AG04450 (cell line): ENCODE measurements around the gene FALEC. TPM values are rescaled to one million over a fixed set of nuclear protein-coding genes. Genes with fewer than 3 reads are reported as not detected.
A peak's percentile ranks its signal among the peaks of the same experiment; 100 is the strongest.
"Not testable (repeated sequence)": the region's sequence is repeated elsewhere in the genome, so short reads cannot be mapped to it uniquely, and the experiment has no call there.

Experiments used
- CTCF ChIA-PET: fragments of 300-600, 350-600 bp; formaldehyde crosslinking; extraction: SDS; loops from one replicate; lab custom pipeline; 2022; ENCODE audit warnings: antibody characterized with exemption, inconsistent platforms; lab: Charles Lee
- POLR2A ChIA-PET: fragments of 350-600 bp; formaldehyde crosslinking; extraction: SDS; loops from one replicate; lab custom pipeline; 2021; ENCODE audit warnings: antibody characterized with exemption, inconsistent platforms; lab: Yijun Ruan, JAX
- DNase-seq: peaks from one replicate; pipeline ENCODE4 v3.0.0-alpha.2; 2011; ENCODE audit warnings: low read depth, low spot score
- H3K27ac ChIP-seq: one replicate; pipeline ENCODE4 v1.5.1; 2012; ENCODE audit warnings: low read depth, low read length, control low read depth
- H3K27me3 ChIP-seq: one replicate; pipeline ENCODE4 v1.6.0; 2012; ENCODE audit warnings: low read length; ENCODE audit not compliant: control insufficient read depth, insufficient read depth
- H3K4me3 ChIP-seq: 2 replicates; pipeline ENCODE4 v1.5.1; 2011; ENCODE audit warnings: mild to moderate bottlenecking, low read depth, low read length, control low read depth
- H3K9me3 ChIP-seq: 2 replicates; pipeline ENCODE4 v1.5.1; 2012; ENCODE audit warnings: low read length; ENCODE audit not compliant: control insufficient read depth, insufficient read depth
- polyA plus RNA-seq: library from polyadenylated mRNA; depleted of rRNA; stranded (reverse); fragments of >200 nt; gene quantifications from 2 replicates; pipeline ENCODE4 v1.2.3, GENCODE V29; 2011
- TF ChIP-seq, protein P1 (sequence below): IDR thresholded peaks from 2 replicates; pipeline ENCODE4 v1.5.1; 2011; ENCODE audit warnings: low read depth, low read length, control low read depth, inconsistent platforms

Gene FALEC
- polyA plus RNA-seq, 1 experiment, result not detected

- DNase-seq, result no peak
- H3K27me3 ChIP-seq, result no peaks in the 10 kb centered on the region
- peak overlapping the region; percentile 48 for H3K4me3 ChIP-seq
- peak overlapping the region; percentile 97 for H3K27ac ChIP-seq
- H3K9me3 ChIP-seq, result no peaks in the 10 kb centered on the region; the same call in 1 of the 2 replicates
- POLR2A ChIA-PET, result interaction anchor here (3.1 kb wide), 1 partner anchor 11 kb away, joined by 83 read pairs; the partner anchor contains the start of gene MCL1
- CTCF ChIA-PET, result interaction anchor here (0.8 to 2.1 kb wide), 3 partner anchors 8 to 53 kb away, joined by 3 to 17 read pairs (median 13); no protein-coding TSS in a partner anchor
- TF ChIP-seq, protein P1, sequence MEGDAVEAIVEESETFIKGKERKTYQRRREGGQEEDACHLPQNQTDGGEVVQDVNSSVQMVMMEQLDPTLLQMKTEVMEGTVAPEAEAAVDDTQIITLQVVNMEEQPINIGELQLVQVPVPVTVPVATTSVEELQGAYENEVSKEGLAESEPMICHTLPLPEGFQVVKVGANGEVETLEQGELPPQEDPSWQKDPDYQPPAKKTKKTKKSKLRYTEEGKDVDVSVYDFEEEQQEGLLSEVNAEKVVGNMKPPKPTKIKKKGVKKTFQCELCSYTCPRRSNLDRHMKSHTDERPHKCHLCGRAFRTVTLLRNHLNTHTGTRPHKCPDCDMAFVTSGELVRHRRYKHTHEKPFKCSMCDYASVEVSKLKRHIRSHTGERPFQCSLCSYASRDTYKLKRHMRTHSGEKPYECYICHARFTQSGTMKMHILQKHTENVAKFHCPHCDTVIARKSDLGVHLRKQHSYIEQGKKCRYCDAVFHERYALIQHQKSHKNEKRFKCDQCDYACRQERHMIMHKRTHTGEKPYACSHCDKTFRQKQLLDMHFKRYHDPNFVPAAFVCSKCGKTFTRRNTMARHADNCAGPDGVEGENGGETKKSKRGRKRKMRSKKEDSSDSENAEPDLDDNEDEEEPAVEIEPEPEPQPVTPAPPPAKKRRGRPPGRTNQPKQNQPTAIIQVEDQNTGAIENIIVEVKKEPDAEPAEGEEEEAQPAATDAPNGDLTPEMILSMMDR, result no peak
Measured at GRCh38 chr1:150567341-150567716, 51.8 kb downstream of the FALEC start.

GRCh38 chr1:150567717-150568593 lies 52.4 kb downstream of the FALEC start:
- TF ChIP-seq, protein P1, result no peak

GRCh38 chr1:150568594-150568966 lies 53.0 kb downstream of the FALEC start:
- no peak for DNase-seq
- Histone ChIP-seq H3K27me3 (no peaks in the 10 kb centered on the region), H3K27ac (peak overlapping the region; percentile 97), H3K4me3 (peak overlapping the region; percentile 5), H3K9me3 (no peaks in the 10 kb centered on the region; the same call in 1 of the 2 replicates)
- ChIA-PET CTCF (interaction anchor here (0.6 to 2.1 kb wide), 5 partner anchors 9 to 354 kb away, joined by 3 to 17 read pairs (median 5); no protein-coding TSS in a partner anchor), POLR2A (interaction anchor here (0.6 to 3.1 kb wide), 6 partner anchors 9 to 384 kb away, joined by 3 to 83 read pairs (median 4); partner anchors contain the start of gene MCL1)
- TF ChIP-seq, protein P1, result no peak

More at GRCh38 chr1:150567717-150568593, 52.4 kb downstream of the FALEC start:
- no peaks in the 10 kb centered on the region; the same call in 1 of the 2 replicates for H3K9me3 ChIP-seq
- peak; percentile 95 for DNase-seq
- POLR2A ChIA-PET, result interaction anchor here (0.5 to 3.1 kb wide), 7 partner anchors 8 to 385 kb away, joined by 3 to 83 read pairs (median 3); partner anchors contain the start of gene MCL1
- peak overlapping the region; percentile 97 for H3K27ac ChIP-seq
- no peaks in the 10 kb centered on the region for H3K27me3 ChIP-seq
- peak overlapping the region; percentile 48 for H3K4me3 ChIP-seq
- CTCF ChIA-PET, result interaction anchor here (0.6 to 2.1 kb wide), 6 partner anchors 8 to 354 kb away, joined by 3 to 17 read pairs (median 4); no protein-coding TSS in a partner anchor

DNA sequence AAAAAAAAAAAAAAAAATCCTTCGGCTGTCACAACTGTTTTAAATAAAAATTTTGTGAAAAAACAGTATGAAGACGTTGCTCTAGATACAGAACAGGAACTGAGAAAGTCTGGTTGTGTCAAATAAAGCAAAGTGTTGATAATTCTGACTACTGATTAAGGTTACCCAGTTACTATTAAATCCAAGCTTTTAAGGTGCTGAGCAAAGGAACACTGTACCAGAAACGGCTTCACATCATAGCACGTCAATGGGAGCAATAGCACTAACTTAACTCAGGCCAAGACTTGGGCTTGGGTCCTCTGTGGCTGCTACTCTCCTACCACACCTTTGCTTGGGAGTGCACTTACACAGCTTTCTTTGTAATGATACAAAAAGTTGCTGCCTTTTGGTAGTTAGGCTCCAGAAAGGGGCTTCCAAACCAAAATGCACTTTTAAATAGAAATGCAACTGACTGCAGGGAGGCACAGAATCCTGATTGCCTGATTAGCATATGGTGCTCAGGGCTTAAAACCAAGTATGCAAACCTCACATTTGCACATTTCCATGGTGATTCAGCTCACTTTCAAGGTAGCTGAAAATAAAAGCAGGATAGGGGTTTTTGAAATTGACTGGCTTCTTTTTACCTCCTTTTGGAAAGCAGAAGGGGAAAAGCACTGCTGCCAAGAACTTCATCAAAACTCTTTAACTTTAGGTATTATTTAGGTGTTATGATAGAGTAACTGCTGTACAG lies 57.5 kb downstream of the FALEC start:
- POLR2A ChIA-PET, result interaction anchor here (0.5 to 1.3 kb wide), 8 partner anchors 9 to 643 kb away, joined by 3 to 12 read pairs (median 4); partner anchors contain the start of gene ENSA
- Histone ChIP-seq H3K27ac (no peak overlapping the region), H3K4me3 (peak overlapping the region; percentile 20), H3K9me3 (no peaks in the 10 kb centered on the region; the same call in 1 of the 2 replicates), H3K27me3 (no peaks in the 10 kb centered on the region)
- CTCF ChIA-PET, result interaction anchor here (0.7 to 4.5 kb wide), 4 partner anchors 13 to 350 kb away, joined by 3 to 47 read pairs (median 4); no protein-coding TSS in a partner anchor
- DNase-seq, result no peak
- TF ChIP-seq, protein P1, result no peak

GRCh38 chr1:150573648-150574071 lies 58.1 kb downstream of the FALEC start:
- H3K4me3 ChIP-seq, result peak overlapping the region; percentile 13; the same call in 1 of the 2 replicates
- CTCF ChIA-PET, result interaction anchor here (0.8 to 4.5 kb wide), 2 partner anchors 13 to 41 kb away, joined by 3 to 47 read pairs; no protein-coding TSS in a partner anchor

More at GRCh38 chr1:150573648-150574071, 58.1 kb downstream of the FALEC start:
- POLR2A ChIA-PET, result interaction anchor here (1.0 to 1.3 kb wide), 2 partner anchors 9 to 12 kb away, joined by 3 to 7 read pairs; no protein-coding TSS in a partner anchor
- DNase-seq, H3K9me3 ChIP-seq, H3K27me3 ChIP-seq, H3K27ac ChIP-seq: not testable (repeated sequence)
